HepG2 (cell line): ENCODE data around the gene PRR4. TPM values are rescaled to one million over a fixed set of nuclear protein-coding genes. Genes with fewer than 3 reads are reported as not detected.

Experiments used
- ATAC-seq: fragments of 200-7000 bp; cut with Tn5 transposase; 3 replicates; pipeline ENCODE4 v1.9.1; 2020; ENCODE audit warnings: mild to moderate bottlenecking, moderate library complexity
- BruUV-seq: library from RNA; stranded (reverse); fragments of 400-500 nt; replicated peaks from 2 replicates; lab custom pipeline; 2021; lab: Mats Ljungman, UMichigan
- CTCF ChIA-PET: fragments of 300-600 bp; formaldehyde crosslinking; extraction: SDS; loops from one replicate; lab custom pipeline; 2021; ENCODE audit warnings: low total read pairs, inconsistent platforms, low intra/inter-chr PET ratio; lab: Yijun Ruan, JAX
- POLR2A ChIA-PET: fragments of 350-600 bp; sonication (Branson Sonifier 250); formaldehyde crosslinking; loops from one replicate; lab custom pipeline; 2020; ENCODE audit warnings: antibody characterized with exemption, inconsistent platforms; lab: Yijun Ruan, JAX
- DNase-seq: peaks from one replicate; pipeline ENCODE4 v3.0.0-alpha.2; 2015; ENCODE audit warnings: low spot score
- FAIRE-seq: peaks from 3 replicates; lab custom pipeline; 2011; peaks lifted over from hg19 to GRCh38; lab: Jason Lieb, UNC
- H2AFZ ChIP-seq: one replicate; pipeline ENCODE4 v1.6.1; 2011; ENCODE audit warnings: low read length, inconsistent platforms
- H3K27ac ChIP-seq: fragments of 300-600 bp; 3 replicates; pipeline ENCODE4 v1.8.0; 2011; ENCODE audit warnings: mixed run types, mild to moderate bottlenecking, mixed read lengths, low read length, inconsistent platforms; ENCODE audit not compliant: insufficient read depth; ENCODE audit errors: extremely low read length
- H3K27me3 ChIP-seq, 2 experiments: fragments of 200-600 bp in 1 of 2; 2 replicates in 1 of 2; 3 replicates in 1 of 2; pipeline versions ENCODE4 v1.6.0 to v1.8.0; 2011; ENCODE audit warnings: low read length in 2 of 2, mild to moderate bottlenecking in 2 of 2, moderate library complexity in 2 of 2, inconsistent platforms in 1 of 2; ENCODE audit not compliant: insufficient read depth in 2 of 2, control insufficient read depth in 1 of 2
- H3K36me3 ChIP-seq, 2 experiments: fragments of 200-600 bp in 1 of 2; replicated peaks in 1 of 2; 2 replicates in 1 of 2; 3 replicates in 1 of 2; pipeline versions ENCODE4 v1.5.1 to v1.8.0; 2011; ENCODE audit warnings: low read length in 2 of 2, inconsistent platforms in 1 of 2; ENCODE audit not compliant: insufficient read depth in 2 of 2, control insufficient read depth in 1 of 2
- H3K4me1 ChIP-seq: 2 replicates; pipeline ENCODE4 v1.5.1; 2012; ENCODE audit warnings: low read length, inconsistent platforms; ENCODE audit not compliant: insufficient read depth
- H3K4me2 ChIP-seq: 2 replicates; pipeline ENCODE4 v1.6.0; 2011; ENCODE audit warnings: low read depth, low read length, inconsistent platforms
- H3K4me3 ChIP-seq, 3 experiments: fragments of 200-600 bp in 1 of 3; sonication (generic), shearing (Covaris generic) in 1 of 3; replicated peaks in 1 of 3; 2 replicates each; pipeline ENCODE4 v1.5.1; 2011 to 2016; ENCODE audit warnings: low read length in 3 of 3, inconsistent platforms in 2 of 3, low read depth in 2 of 3, mild to moderate bottlenecking in 2 of 3, control low read depth in 1 of 3, mixed read lengths in 1 of 3; ENCODE audit not compliant: insufficient read depth in 1 of 3
- H3K79me2 ChIP-seq: one replicate; pipeline ENCODE4 v1.6.1; 2011; ENCODE audit warnings: low read length, inconsistent platforms; ENCODE audit not compliant: insufficient read depth
- H3K9ac ChIP-seq: 2 replicates; pipeline ENCODE4 v1.6.0; 2011; ENCODE audit warnings: mild to moderate bottlenecking, low read depth, low read length, inconsistent platforms; ENCODE audit not compliant: insufficient read depth
- H3K9me3 ChIP-seq: 2 replicates; pipeline ENCODE4 v1.5.1; 2012; ENCODE audit warnings: mild to moderate bottlenecking, low read length
- H4K20me1 ChIP-seq: 2 replicates; pipeline ENCODE4 v1.6.0; 2011; ENCODE audit warnings: inconsistent platforms, mild to moderate bottlenecking, low read length, moderate library complexity; ENCODE audit not compliant: insufficient read depth
- HMGXB3 ChIP-seq: sonication (generic); formaldehyde crosslinking; IDR thresholded peaks from 2 replicates; pipeline ENCODE4 v1.4.0; 2020; ENCODE audit warnings: missing genetic modification reagents, borderline replicate concordance
- IKZF1 ChIP-seq: fragments of 450-650 bp; IDR thresholded peaks from 2 replicates; pipeline ENCODE4 v1.7.1; 2016
- ONECUT2 ChIP-seq: sonication (generic); formaldehyde crosslinking; IDR thresholded peaks from 2 replicates; pipeline ENCODE4 v1.4.0; 2020; ENCODE audit warnings: missing genetic modification reagents
- ZNF33B ChIP-seq: sonication (generic); formaldehyde crosslinking; IDR thresholded peaks from 2 replicates; pipeline ENCODE4 v1.5.1; 2020; ENCODE audit warnings: mild to moderate bottlenecking, missing genetic modification reagents
- ZNF468 ChIP-seq: sonication (generic); formaldehyde crosslinking; IDR thresholded peaks from 2 replicates; pipeline ENCODE4 v1.8.0; 2022; ENCODE audit warnings: mild to moderate bottlenecking, moderate library complexity, missing genetic modification reagents
- WGBS: methylation state at CpG from one replicate; pipeline ENCODE4 v1.1.6; 2017; ENCODE audit warnings: low lambda C conversion rate; 5-methylcytosine and 5-hydroxymethylcytosine counted together
- in situ Hi-C: cut with HindIII; loops from 2 replicates; pipeline ENCODE4 v1.10.0; 2017; ENCODE audit warnings: low pct_unique_long_range_greater_than_20kb; ENCODE audit not compliant: extremely low pct_ligation_motif_present
- intact Hi-C: fragments of 100-400 bp; cut with micrococcal nuclease; formaldehyde crosslinking; loops from one replicate; pipeline ENCODE4 v1.10.0; 2022; ENCODE audit not compliant: unreplicated experiment
- polyA plus RNA-seq, 8 experiments: library from polyadenylated mRNA; depleted of rRNA in 3 of 8; stranded (reverse) in 7 of 8; unstranded in 1 of 8; fragments of >200 nt; fragmentation: Illumina TruSeq in 4 of 8; extraction: Trizol in 4 of 8; gene quantifications; 2 replicates each; pipeline versions ENCODE4 v1.2.1 to v1.2.3, GENCODE V29; 2011 to 2016; ENCODE audit warnings: low read depth in 4 of 8, missing spikeins in 1 of 8, mixed read lengths in 1 of 8; ENCODE audit not compliant: insufficient read depth in 1 of 8
- total RNA-seq, 5 experiments: library from RNA; depleted of rRNA; stranded (reverse); fragments of >200 nt; fragmentation: Illumina TruSeq; extraction: Trizol; gene quantifications; 2 replicates each; pipeline ENCODE4 v1.2.3, GENCODE V29; 2016; ENCODE audit warnings: low read depth in 1 of 5
- TF ChIP-seq, protein P1 (sequence below): sonication (generic); formaldehyde crosslinking; conservative IDR thresholded peaks from 2 replicates; pipeline ENCODE4 v1.4.0; 2020; ENCODE audit warnings: missing genetic modification reagents
- TF ChIP-seq, protein P2 (sequence below): sonication (generic); formaldehyde crosslinking; IDR thresholded peaks from 2 replicates; pipeline ENCODE4 v1.8.0; 2022; ENCODE audit warnings: mild to moderate bottlenecking, missing genetic modification reagents, moderate library complexity
- TF ChIP-seq, protein P3 (sequence below): sonication (generic); formaldehyde crosslinking; IDR thresholded peaks from 2 replicates; pipeline ENCODE4 v1.8.0; 2022; ENCODE audit warnings: mild to moderate bottlenecking, missing genetic modification reagents; ENCODE audit not compliant: insufficient replicate concordance

The PRR4 gene
- total and polyA plus RNA-seq, 2 of the 13 experiments (the other 11 are each of a cell fraction or from before 2014, with no cell fraction given): 2.3 to 5.4 TPM

DNA sequence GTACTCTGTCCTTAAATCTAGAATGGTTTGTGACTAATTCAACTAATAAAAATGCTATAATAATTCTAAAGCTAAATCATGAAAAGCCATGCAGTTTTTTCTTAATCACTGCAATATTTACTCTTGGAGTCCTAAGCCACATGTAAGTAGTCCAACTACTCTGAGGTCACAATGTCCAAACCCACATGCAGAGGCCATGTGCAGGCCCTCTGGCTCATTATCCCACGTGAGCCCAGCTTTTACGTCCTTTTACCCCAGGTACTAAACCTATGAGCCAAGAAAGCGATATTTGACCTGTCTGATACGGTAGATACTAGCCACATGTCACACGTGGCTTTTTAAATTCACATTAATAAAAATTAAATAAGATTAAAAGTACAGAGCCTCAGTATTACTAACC is 47.6 kb upstream of the PRR4 start:
- in situ Hi-C loops: no loop called here
- Histone ChIP-seq H4K20me1 (no peaks in the 10 kb centered on the region), H3K27me3 (no peaks in the 10 kb centered on the region), H3K36me3 (peaks cover 0 to 3% of the 10 kb centered on the region in 2 experiments; a peak in 1 of 5 replicates), H3K4me2 (no peak overlapping the region), H2AFZ (no peak overlapping the region), H3K27ac (no peak overlapping the region), H3K4me1 (peaks cover 32% of the 10 kb centered on the region), H3K9me3 (peaks cover 9% of the 10 kb centered on the region), H3K79me2 (peaks cover 2% of the 10 kb centered on the region), H3K4me3 (no peak overlapping the region), H3K9ac (no peak overlapping the region)
- intact Hi-C loops: no loop called here
- no peak for FAIRE-seq
- ATAC-seq: no peak
- WGBS: 97% methylated on average over 5 of the region's 5 CpGs
- TF ChIP-seq ZNF468 (CRISPR knock-in tag): no peak
- BruUV-seq: no TSS peak
- ChIA-PET CTCF (no interaction called here), POLR2A (no interaction called here)
- DNase-seq: no peak

DNA sequence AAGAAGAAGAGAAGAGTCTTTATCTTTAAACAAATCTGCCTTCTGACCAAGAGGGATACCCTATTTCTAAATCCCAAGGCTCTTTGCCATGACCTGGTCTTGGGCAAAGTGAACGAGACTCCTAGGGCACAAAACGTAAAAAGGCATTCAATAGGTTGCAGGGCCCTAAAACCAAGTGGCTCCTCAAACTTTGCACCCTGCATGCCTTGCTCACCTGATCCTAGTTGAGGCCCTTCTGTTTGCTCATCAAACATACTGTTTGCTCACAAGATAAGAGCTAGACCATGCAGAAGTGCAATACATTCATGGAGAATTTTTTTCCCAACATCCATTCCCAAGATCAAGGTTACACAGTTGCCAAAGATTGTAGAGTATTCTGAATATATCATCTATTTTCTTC is 42.7 kb upstream of the PRR4 start:
- Histone ChIP-seq H3K27ac (peak overlapping the region; percentile 93), H3K27me3 (no peaks in the 10 kb centered on the region), H3K79me2 (no peaks in the 10 kb centered on the region), H3K9ac (peak overlapping the region; percentile 47), H2AFZ (no peak overlapping the region), H3K36me3 (no peaks in the 10 kb centered on the region; a peak in 1 of 5 replicates), H4K20me1 (no peaks in the 10 kb centered on the region), H3K4me3 (peak overlapping the region in 2 of 3 experiments; percentile 11 to 19; a peak in 1 of 6 replicates), H3K9me3 (no peaks in the 10 kb centered on the region), H3K4me1 (peaks cover 44% of the 10 kb centered on the region), H3K4me2 (peak overlapping the region; percentile 59)
- peak; percentile 100 for ATAC-seq
- FAIRE-seq: peak; percentile 82
- DNase-seq: peak; percentile 98
- in situ Hi-C loops (no loop called here), intact Hi-C loops (no loop called here)
- WGBS: 0% methylated on average over 2 of the region's 2 CpGs
- ChIA-PET POLR2A (interaction anchor here (0.9 to 1.8 kb wide), 4 partner anchors 26 to 1422 kb away, joined by 3 to 11 read pairs (median 4); partner anchors contain the start of genes PRH2 and SMIM10L1), CTCF (no interaction called here)
- no TSS peak for BruUV-seq
- TF ChIP-seq, protein P1, sequence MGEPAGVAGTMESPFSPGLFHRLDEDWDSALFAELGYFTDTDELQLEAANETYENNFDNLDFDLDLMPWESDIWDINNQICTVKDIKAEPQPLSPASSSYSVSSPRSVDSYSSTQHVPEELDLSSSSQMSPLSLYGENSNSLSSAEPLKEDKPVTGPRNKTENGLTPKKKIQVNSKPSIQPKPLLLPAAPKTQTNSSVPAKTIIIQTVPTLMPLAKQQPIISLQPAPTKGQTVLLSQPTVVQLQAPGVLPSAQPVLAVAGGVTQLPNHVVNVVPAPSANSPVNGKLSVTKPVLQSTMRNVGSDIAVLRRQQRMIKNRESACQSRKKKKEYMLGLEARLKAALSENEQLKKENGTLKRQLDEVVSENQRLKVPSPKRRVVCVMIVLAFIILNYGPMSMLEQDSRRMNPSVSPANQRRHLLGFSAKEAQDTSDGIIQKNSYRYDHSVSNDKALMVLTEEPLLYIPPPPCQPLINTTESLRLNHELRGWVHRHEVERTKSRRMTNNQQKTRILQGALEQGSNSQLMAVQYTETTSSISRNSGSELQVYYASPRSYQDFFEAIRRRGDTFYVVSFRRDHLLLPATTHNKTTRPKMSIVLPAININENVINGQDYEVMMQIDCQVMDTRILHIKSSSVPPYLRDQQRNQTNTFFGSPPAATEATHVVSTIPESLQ (CRISPR knock-in tag): no peak
- TF ChIP-seq, protein P2, sequence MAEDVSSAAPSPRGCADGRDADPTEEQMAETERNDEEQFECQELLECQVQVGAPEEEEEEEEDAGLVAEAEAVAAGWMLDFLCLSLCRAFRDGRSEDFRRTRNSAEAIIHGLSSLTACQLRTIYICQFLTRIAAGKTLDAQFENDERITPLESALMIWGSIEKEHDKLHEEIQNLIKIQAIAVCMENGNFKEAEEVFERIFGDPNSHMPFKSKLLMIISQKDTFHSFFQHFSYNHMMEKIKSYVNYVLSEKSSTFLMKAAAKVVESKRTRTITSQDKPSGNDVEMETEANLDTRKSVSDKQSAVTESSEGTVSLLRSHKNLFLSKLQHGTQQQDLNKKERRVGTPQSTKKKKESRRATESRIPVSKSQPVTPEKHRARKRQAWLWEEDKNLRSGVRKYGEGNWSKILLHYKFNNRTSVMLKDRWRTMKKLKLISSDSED (CRISPR knock-in tag): no peak
- no peak for TF ChIP-seq ZNF33B
- peak; percentile 28; the same call in 1 of the 2 replicates for TF ChIP-seq ONECUT2 (CRISPR knock-in tag)
- TF ChIP-seq, protein P3, sequence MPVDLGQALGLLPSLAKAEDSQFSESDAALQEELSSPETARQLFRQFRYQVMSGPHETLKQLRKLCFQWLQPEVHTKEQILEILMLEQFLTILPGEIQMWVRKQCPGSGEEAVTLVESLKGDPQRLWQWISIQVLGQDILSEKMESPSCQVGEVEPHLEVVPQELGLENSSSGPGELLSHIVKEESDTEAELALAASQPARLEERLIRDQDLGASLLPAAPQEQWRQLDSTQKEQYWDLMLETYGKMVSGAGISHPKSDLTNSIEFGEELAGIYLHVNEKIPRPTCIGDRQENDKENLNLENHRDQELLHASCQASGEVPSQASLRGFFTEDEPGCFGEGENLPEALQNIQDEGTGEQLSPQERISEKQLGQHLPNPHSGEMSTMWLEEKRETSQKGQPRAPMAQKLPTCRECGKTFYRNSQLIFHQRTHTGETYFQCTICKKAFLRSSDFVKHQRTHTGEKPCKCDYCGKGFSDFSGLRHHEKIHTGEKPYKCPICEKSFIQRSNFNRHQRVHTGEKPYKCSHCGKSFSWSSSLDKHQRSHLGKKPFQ (CRISPR knock-in tag): peak; percentile 48
- TF ChIP-seq IKZF1: no peak
- TF ChIP-seq HMGXB3 (CRISPR knock-in tag): peak; percentile 88; the same call in 1 of the 2 replicates
